GM19468 (cell line): Measurements from ENCODE around the gene ASTN2.

Experiments used
- ATAC-seq: cut with Tn5 transposase; IDR thresholded peaks from one replicate; pipeline ENCODE4 v1.9.1; 2021; ENCODE audit warnings: mild to moderate bottlenecking, moderate library complexity, moderate number of reproducible peaks; ENCODE audit not compliant: unreplicated experiment; ENCODE audit errors: extremely low read depth

ASTN2 gene

GRCh38 chr9:116493183-116493860 lies 921.5 kb downstream of the ASTN2 start:
- ATAC-seq, result no peak

GRCh38 chr9:116491659-116492058 lies 923.2 kb downstream of the ASTN2 start:
- no peak for ATAC-seq

GRCh38 chr9:116491219-116491618 lies 923.6 kb downstream of the ASTN2 start:
- ATAC-seq, result no peak

GRCh38 chr9:116490321-116490720 lies 924.5 kb downstream of the ASTN2 start:
- ATAC-seq, result no peak

GRCh38 chr9:116488373-116488772 lies 926.5 kb downstream of the ASTN2 start:
- ATAC-seq, result no peak

- ATAC-seq, result no peak
These were observed 930.3 kb downstream of the ASTN2 start for GRCh38 chr9:116484492-116485061.

GRCh38 chr9:116483622-116484491 lies 931.0 kb downstream of the ASTN2 start:
- no peak for ATAC-seq

- no peak for ATAC-seq
These were observed 932.1 kb downstream of the ASTN2 start for GRCh38 chr9:116482740-116483139.

- no peak for ATAC-seq
These were observed 934.2 kb downstream of the ASTN2 start for GRCh38 chr9:116480700-116481099.

- no peak for ATAC-seq
These were observed 934.9 kb downstream of the ASTN2 start for GRCh38 chr9:116479967-116480366.

GRCh38 chr9:116479056-116479544 lies 935.8 kb downstream of the ASTN2 start:
- ATAC-seq, result no peak

GRCh38 chr9:116477584-116478141 lies 937.2 kb downstream of the ASTN2 start:
- ATAC-seq, result no peak

GRCh38 chr9:116476935-116477381 lies 937.9 kb downstream of the ASTN2 start:
- no peak for ATAC-seq

- ATAC-seq, result no peak
These were observed 938.9 kb downstream of the ASTN2 start for GRCh38 chr9:116476002-116476401.

GRCh38 chr9:116475201-116475600 lies 939.7 kb downstream of the ASTN2 start:
- no peak for ATAC-seq

- no peak for ATAC-seq
These were observed 942.8 kb downstream of the ASTN2 start for GRCh38 chr9:116471944-116472506.

- no peak for ATAC-seq
These were observed 943.6 kb downstream of the ASTN2 start for GRCh38 chr9:116471093-116471906.

GRCh38 chr9:116468793-116469527 lies 945.9 kb downstream of the ASTN2 start:
- no peak for ATAC-seq

GRCh38 chr9:116468369-116468768 lies 946.5 kb downstream of the ASTN2 start:
- no peak for ATAC-seq
